SH-SY5Y (cell line): Measurements from ENCODE around the gene MICAL2.

Source experiments
- GATA2 ChIP-seq: IDR thresholded peaks from 2 replicates; pipeline ENCODE4 v1.6.1; 2011; ENCODE audit warnings: mild to moderate bottlenecking, low read depth, low read length
- GATA3 ChIP-seq: IDR thresholded peaks from 2 replicates; pipeline ENCODE4 v1.6.1; 2011; ENCODE audit warnings: low read depth, mild to moderate bottlenecking, low read length, moderate library complexity

DNA sequence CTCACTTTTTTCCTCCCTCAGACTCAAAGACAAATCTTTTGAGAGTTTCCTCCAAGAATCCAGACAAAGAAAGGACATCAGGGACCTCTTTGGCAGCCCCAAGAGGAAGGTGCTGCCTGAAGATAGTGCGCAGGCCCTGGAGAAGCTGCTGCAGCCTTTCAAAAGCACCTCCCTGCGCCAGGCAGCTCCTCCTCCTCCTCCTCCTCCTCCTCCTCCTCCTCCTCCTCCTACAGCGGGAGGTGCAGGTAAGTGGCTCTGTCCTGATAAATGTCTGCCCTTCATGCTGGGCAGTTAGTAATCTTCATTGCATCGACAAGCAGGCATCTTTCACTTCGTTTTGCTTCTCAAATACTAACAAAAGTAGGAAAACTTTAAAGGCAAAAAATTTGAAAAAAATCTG, 184.2 kb downstream of the MICAL2 start:
- TF ChIP-seq GATA2 (no peak), GATA3 (no peak)
